PC-3 (cell line): ENCODE measurements around the gene MBD3. TPM values are rescaled to one million over a fixed set of nuclear protein-coding genes. Genes with fewer than 3 reads are reported as not detected.

Experiments used
- ATAC-seq: fragments of 200-7000 bp; cut with Tn5 transposase; 2 replicates; pipeline ENCODE4 v1.9.1; 2020; ENCODE audit warnings: mild to moderate bottlenecking, moderate library complexity
- BruUV-seq: library from RNA; stranded (reverse); fragments of 400-500 nt; replicated peaks from 2 replicates; lab custom pipeline; 2021; lab: Mats Ljungman, UMichigan
- CTCF ChIA-PET: fragments of 300-600 bp; sonication (Branson Sonifier 250); formaldehyde crosslinking; loops from one replicate; lab custom pipeline; 2022; ENCODE audit warnings: antibody characterized with exemption; lab: Charles Lee
- POLR2A ChIA-PET: fragments of 300-600 bp; sonication (Branson Sonifier 250); formaldehyde crosslinking; loops from one replicate; lab custom pipeline; 2022; ENCODE audit warnings: antibody characterized with exemption; ENCODE audit not compliant: unreplicated experiment; lab: Charles Lee
- DNase-seq: peaks from one replicate; pipeline ENCODE4 v3.0.0-alpha.2; 2015
- H2AFZ ChIP-seq: fragments of 300-600 bp; sonication (generic); 2 replicates; pipeline ENCODE4 v1.6.0; 2016; ENCODE audit warnings: antibody characterized with exemption, low read length
- H3F3A ChIP-seq: fragments of 300-600 bp; sonication (generic); one replicate; pipeline ENCODE4 v1.6.0; 2017; ENCODE audit warnings: antibody characterized with exemption, low read length, control low read depth, mild to moderate bottlenecking; ENCODE audit not compliant: unreplicated experiment
- H3K27ac ChIP-seq: fragments of 300-600 bp; sonication (generic); 2 replicates; pipeline ENCODE4 v1.5.1; 2016; ENCODE audit warnings: mild to moderate bottlenecking, low read length
- H3K27me3 ChIP-seq: fragments of 300-600 bp; sonication (generic); 2 replicates; pipeline ENCODE4 v1.6.1; 2016; ENCODE audit warnings: low read length, mixed read lengths
- H3K36me3 ChIP-seq: fragments of 300-600 bp; sonication (generic); 2 replicates; pipeline ENCODE4 v1.6.1; 2016; ENCODE audit warnings: low read depth, mixed run types, low read length, mixed read lengths
- H3K4me1 ChIP-seq: fragments of 300-600 bp; sonication (generic); 2 replicates; pipeline ENCODE4 v1.5.1; 2016; ENCODE audit warnings: low read length; ENCODE audit not compliant: insufficient read depth
- H3K4me2 ChIP-seq: fragments of 300-600 bp; sonication (generic); 2 replicates; pipeline ENCODE4 v1.6.0; 2016; ENCODE audit warnings: low read length
- H3K4me3 ChIP-seq: fragments of 300-600 bp; sonication (generic); 2 replicates; pipeline ENCODE4 v1.5.1; 2016; ENCODE audit warnings: mild to moderate bottlenecking, low read length, mixed read lengths
- H3K79me2 ChIP-seq: fragments of 300-600 bp; sonication (generic); 2 replicates; pipeline ENCODE4 v1.6.1; 2017; ENCODE audit warnings: low read length, mixed read lengths
- H3K9ac ChIP-seq: fragments of 300-600 bp; sonication (generic); 2 replicates; pipeline ENCODE4 v1.6.0; 2016; ENCODE audit warnings: mild to moderate bottlenecking, low read length
- H3K9me2 ChIP-seq: fragments of 300-600 bp; sonication (generic); replicated peaks from 2 replicates; pipeline ENCODE4 v1.6.1; 2016; ENCODE audit warnings: mixed run types, low read length, mixed read lengths
- H3K9me3 ChIP-seq: fragments of 300-600 bp; sonication (generic); 2 replicates; pipeline ENCODE4 v1.6.1; 2016; ENCODE audit warnings: low read length, mixed read lengths
- H4K20me1 ChIP-seq: fragments of 300-600 bp; sonication (generic); 2 replicates; pipeline ENCODE4 v1.6.1; 2016; ENCODE audit warnings: low read length, mixed read lengths
- CTCF ChIP-seq: fragments of 300-600 bp; sonication (generic); conservative IDR thresholded peaks from 2 replicates; pipeline ENCODE4 v1.5.1; 2017; ENCODE audit warnings: antibody characterized with exemption, low read depth, mild to moderate bottlenecking, low read length
- EZH2 ChIP-seq: fragments of 300-600 bp; sonication (generic); IDR thresholded peaks from one replicate; pipeline ENCODE4 v1.6.1; 2017; ENCODE audit warnings: antibody characterized with exemption, mild to moderate bottlenecking, low read length; ENCODE audit not compliant: unreplicated experiment
- EZH2phosphoT487 ChIP-seq: fragments of 300-600 bp; sonication (generic); IDR thresholded peaks from 2 replicates; pipeline ENCODE4 v1.6.1; 2018; ENCODE audit warnings: mild to moderate bottlenecking, antibody characterized with exemption, low read length, borderline replicate concordance
- intact Hi-C: fragments of 100-400 bp; cut with micrococcal nuclease; formaldehyde crosslinking; loops from 2 replicates; pipeline ENCODE4 v1.9.0; 2023
- total RNA-seq: library from RNA; depleted of rRNA; stranded (reverse); fragments of >200 nt; gene quantifications from 2 replicates; pipeline ENCODE4 v1.2.3, GENCODE V29; 2014

The MBD3 gene
- total RNA-seq, 1 experiment from 2014 or later = 131 TPM

- H3K9me2 ChIP-seq = no peaks in the 10 kb centered on the region
- H3K4me2 ChIP-seq = peak overlapping the region; percentile 97
- intact Hi-C loops = no loop called here
- TF ChIP-seq EZH2 (no peak), EZH2phosphoT487 (no peak), CTCF (no peak)
- ChIA-PET CTCF (interaction anchor here (0.5 to 1.1 kb wide), 3 partner anchors 9 to 14 kb away, joined by 3 to 7 read pairs (median 5); partner anchors contain the start of gene UQCR11), POLR2A (no interaction called here)
- peak overlapping the region; percentile 86 for H3K27ac ChIP-seq
- H3K36me3 ChIP-seq = no peaks in the 10 kb centered on the region
- no peaks in the 10 kb centered on the region for H3F3A ChIP-seq
- H3K27me3 ChIP-seq = no peaks in the 10 kb centered on the region
- no peaks in the 10 kb centered on the region for H4K20me1 ChIP-seq
- peak overlapping the region; percentile 96 for H3K4me3 ChIP-seq
- 0 out of 2 replicates have a peak overlapping the region, but pooled peaks have one; percentile 38 for H2AFZ ChIP-seq
- DNase-seq (peak; percentile 81), ATAC-seq (peak; percentile 83)
- peak overlapping the region; percentile 100 for H3K9ac ChIP-seq
- no TSS peak for BruUV-seq
- H3K4me1 ChIP-seq = 0 out of 2 replicates have a peak, but pooled peaks cover 12% of the 10 kb centered on the region
- no peaks in the 10 kb centered on the region for H3K9me3 ChIP-seq
- H3K79me2 ChIP-seq = peaks cover 41% of the 10 kb centered on the region
Observed at GRCh38 chr19:1592024-1592754, 476 bp downstream of the MBD3 start.

GRCh38 chr19:1591421-1592023 lies 1.1 kb downstream of the MBD3 start:
- Histone ChIP-seq H3K4me2 (peak overlapping the region; percentile 97), H3K4me3 (peak overlapping the region; percentile 96), H3K9ac (peak overlapping the region; percentile 100), H3K27me3 (no peaks in the 10 kb centered on the region), H4K20me1 (no peaks in the 10 kb centered on the region), H2AFZ (0 out of 2 replicates have a peak overlapping the region, but pooled peaks have one; percentile 38), H3K9me2 (no peaks in the 10 kb centered on the region), H3K9me3 (no peaks in the 10 kb centered on the region), H3K4me1 (0 out of 2 replicates have a peak, but pooled peaks cover 12% of the 10 kb centered on the region), H3F3A (no peaks in the 10 kb centered on the region), H3K27ac (peak overlapping the region; percentile 86), H3K79me2 (peaks cover 43% of the 10 kb centered on the region), H3K36me3 (no peaks in the 10 kb centered on the region)
- ATAC-seq = no peak
- intact Hi-C loops = no loop called here
- ChIA-PET POLR2A (no interaction called here), CTCF (interaction anchor here (0.9 to 1.0 kb wide), 2 partner anchors 45 to 82 kb away, joined by 3 read pairs; no protein-coding TSS in a partner anchor)
- no peak for DNase-seq
- TF ChIP-seq EZH2 (no peak), CTCF (no peak), EZH2phosphoT487 (no peak)
- TSS peak; percentile 67 for BruUV-seq
